BE2C (cell line): Measurements from ENCODE around the gene DMRTC1. TPM values are rescaled to one million over a fixed set of nuclear protein-coding genes. Genes with fewer than 3 reads are reported as not detected.
"Not testable (repeated sequence)": the region's sequence is repeated elsewhere in the genome, so short reads cannot be mapped to it uniquely, and the experiment has no call there.

ENCODE experiments used
- DNase-seq: peaks from one replicate; pipeline ENCODE4 v3.0.0-alpha.2; 2020
- H3K27me3 ChIP-seq: fragments of 250-450 bp; sonication (Bioruptor Pico); 2 replicates; pipeline ENCODE4 v1.5.1; 2020; ENCODE audit warnings: mild to moderate bottlenecking
- H3K36me3 ChIP-seq: fragments of 250-450 bp; sonication (Bioruptor Pico); 2 replicates; pipeline ENCODE4 v1.5.1; 2020; ENCODE audit warnings: mild to moderate bottlenecking
- H3K4me1 ChIP-seq: fragments of 250-450 bp; sonication (Bioruptor Pico); 2 replicates; pipeline ENCODE4 v1.5.1; 2020
- H3K4me3 ChIP-seq: 2 replicates; pipeline ENCODE4 v1.5.1; 2011; ENCODE audit warnings: low read depth, low read length
- H3K9me3 ChIP-seq: fragments of 250-450 bp; sonication (Bioruptor Pico); 2 replicates; pipeline ENCODE4 v1.5.1; 2020
- polyA plus RNA-seq: library from polyadenylated mRNA; unstranded; fragments of >200 nt; gene quantifications from one replicate; pipeline ENCODE4 v1.2.1, GENCODE V29; 2012; ENCODE audit warnings: low read depth, missing spikeins; ENCODE audit not compliant: insufficient read length, insufficient read depth

The DMRTC1 gene
- 0.68 TPM for polyA plus RNA-seq

- not testable (repeated sequence) for DNase-seq, H3K36me3 ChIP-seq, H3K9me3 ChIP-seq, H3K4me1 ChIP-seq, H3K27me3 ChIP-seq, H3K4me3 ChIP-seq
Measured at GRCh38 chrX:72943819-72944169, at the start of gene DMRTC1. Gene DMRTC1, minus strand, starts transcription at chrX:72943837. Its CDS starts 68,143 bp downstream, at chrX:72875694.

GRCh38 chrX:72980894-72981469 lies 37.3 kb upstream of the DMRTC1 start:
- H3K4me1 ChIP-seq, H3K9me3 ChIP-seq, H3K27me3 ChIP-seq, H3K36me3 ChIP-seq, H3K4me3 ChIP-seq, DNase-seq: not testable (repeated sequence)

- not testable (repeated sequence) for H3K27me3 ChIP-seq, H3K9me3 ChIP-seq, H3K4me3 ChIP-seq, DNase-seq, H3K4me1 ChIP-seq, H3K36me3 ChIP-seq
Measured at GRCh38 chrX:72974885-72975284, 31.2 kb upstream of the DMRTC1 start.

- not testable (repeated sequence) for H3K9me3 ChIP-seq, H3K4me1 ChIP-seq, DNase-seq, H3K4me3 ChIP-seq, H3K36me3 ChIP-seq, H3K27me3 ChIP-seq
Measured at GRCh38 chrX:72971859-72972258, 28.2 kb upstream of the DMRTC1 start.

- H3K9me3 ChIP-seq, H3K27me3 ChIP-seq, DNase-seq, H3K4me1 ChIP-seq, H3K36me3 ChIP-seq, H3K4me3 ChIP-seq: not testable (repeated sequence)
Measured at GRCh38 chrX:72959971-72960370, 16.3 kb upstream of the DMRTC1 start.

GRCh38 chrX:72943035-72943818 lies 410 bp downstream of the DMRTC1 start:
- H3K27me3 ChIP-seq, H3K9me3 ChIP-seq, H3K4me1 ChIP-seq, H3K4me3 ChIP-seq, DNase-seq, H3K36me3 ChIP-seq: not testable (repeated sequence)

GRCh38 chrX:72942272-72942671 lies 1.4 kb downstream of the DMRTC1 start:
- not testable (repeated sequence) for H3K4me3 ChIP-seq, DNase-seq, H3K27me3 ChIP-seq, H3K9me3 ChIP-seq, H3K36me3 ChIP-seq, H3K4me1 ChIP-seq

GRCh38 chrX:72937906-72938305 lies 5.7 kb downstream of the DMRTC1 start, which contains the start of gene FAM236A:
Gene FAM236A, plus strand, starts transcription at chrX:72938206. Its CDS starts 57 bp downstream, at chrX:72938263.
- not testable (repeated sequence) for H3K27me3 ChIP-seq, H3K9me3 ChIP-seq, H3K36me3 ChIP-seq, DNase-seq, H3K4me1 ChIP-seq, H3K4me3 ChIP-seq

GRCh38 chrX:72936882-72937455 lies 6.7 kb downstream of the DMRTC1 start:
- not testable (repeated sequence) for H3K27me3 ChIP-seq, DNase-seq, H3K36me3 ChIP-seq, H3K4me3 ChIP-seq, H3K9me3 ChIP-seq, H3K4me1 ChIP-seq

- not testable (repeated sequence) for H3K36me3 ChIP-seq, H3K27me3 ChIP-seq, H3K4me1 ChIP-seq, H3K4me3 ChIP-seq, DNase-seq, H3K9me3 ChIP-seq
Measured at GRCh38 chrX:72936455-72936854, 7.2 kb downstream of the DMRTC1 start.

GRCh38 chrX:72932283-72932682 lies 11.4 kb downstream of the DMRTC1 start:
- not testable (repeated sequence) for H3K9me3 ChIP-seq, DNase-seq, H3K4me3 ChIP-seq, H3K4me1 ChIP-seq, H3K27me3 ChIP-seq, H3K36me3 ChIP-seq

GRCh38 chrX:72916096-72916495 lies 27.5 kb downstream of the DMRTC1 start:
- H3K27me3 ChIP-seq, DNase-seq, H3K9me3 ChIP-seq, H3K4me1 ChIP-seq, H3K4me3 ChIP-seq, H3K36me3 ChIP-seq: not testable (repeated sequence)

- DNase-seq, H3K36me3 ChIP-seq, H3K4me1 ChIP-seq, H3K9me3 ChIP-seq, H3K4me3 ChIP-seq, H3K27me3 ChIP-seq: not testable (repeated sequence)
Measured at GRCh38 chrX:72912315-72912714, 31.3 kb downstream of the DMRTC1 start, which contains the start of gene FAM236C. Gene FAM236C, plus strand, starts transcription at chrX:72912615. Its CDS starts 100 bp downstream, at chrX:72912715.

- H3K9me3 ChIP-seq, DNase-seq, H3K4me3 ChIP-seq, H3K36me3 ChIP-seq, H3K4me1 ChIP-seq, H3K27me3 ChIP-seq: not testable (repeated sequence)
Measured at GRCh38 chrX:72889740-72890139, 53.9 kb downstream of the DMRTC1 start.

GRCh38 chrX:72882898-72883297 lies 60.7 kb downstream of the DMRTC1 start:
- H3K9me3 ChIP-seq, H3K4me1 ChIP-seq, H3K36me3 ChIP-seq, H3K4me3 ChIP-seq, DNase-seq, H3K27me3 ChIP-seq: not testable (repeated sequence)

GRCh38 chrX:72837532-72837931 lies 106.1 kb downstream of the DMRTC1 start:
- H3K36me3 ChIP-seq, H3K4me3 ChIP-seq, H3K9me3 ChIP-seq, H3K4me1 ChIP-seq, DNase-seq, H3K27me3 ChIP-seq: not testable (repeated sequence)
